ENCODE data around the gene EVPL. TPM values are rescaled to one million over a fixed set of nuclear protein-coding genes. Genes with fewer than 3 reads are reported as not detected.
A peak's percentile ranks its signal among the peaks of the same experiment; 100 is the strongest.

EVPL gene
- total and polyA plus RNA-seq, 2 donors (not counting 3 experiments of a cell fraction or from before 2014, with no cell fraction given) = not detected

DNA sequence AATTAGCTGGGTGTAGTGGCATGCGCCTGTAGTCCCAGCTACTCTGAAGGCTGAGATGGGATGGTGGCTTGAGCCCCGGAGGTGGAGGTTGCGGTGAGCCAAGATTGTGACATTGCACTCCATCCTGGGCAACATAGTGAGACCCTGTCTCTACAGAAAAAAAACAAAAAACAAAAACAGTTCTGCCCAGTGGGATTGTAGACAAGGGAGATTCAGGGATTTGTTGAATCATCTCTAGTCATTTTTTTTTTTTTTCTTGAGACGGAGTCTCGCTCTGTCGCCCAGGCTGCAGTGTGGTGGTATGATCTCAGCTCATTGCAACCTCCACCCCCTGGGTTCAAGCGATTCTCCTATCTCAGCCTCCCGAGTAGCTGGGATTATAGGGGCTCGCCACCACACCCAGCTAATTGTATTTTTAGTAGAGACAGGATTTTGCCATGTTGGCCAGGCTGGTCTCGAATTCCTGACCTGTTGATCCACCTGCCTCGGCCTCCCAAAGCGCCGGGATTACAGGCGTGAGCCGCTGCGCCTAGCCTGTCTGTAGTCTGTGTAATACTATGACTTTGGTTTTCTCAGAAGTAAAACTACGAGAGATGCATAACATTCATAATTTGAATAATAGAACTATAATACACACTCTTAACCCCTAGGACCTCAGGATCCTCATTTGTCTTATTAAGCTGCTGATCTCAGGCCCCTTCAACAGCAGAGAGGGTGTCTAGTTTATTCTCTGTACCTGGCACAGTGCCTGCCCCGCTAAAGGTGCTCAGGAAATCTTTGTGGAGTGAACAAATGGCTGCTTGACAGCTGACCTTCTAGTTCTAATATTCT lies 46.7 kb downstream of the EVPL start:
- peaks cover 19% of the 10 kb centered on the region for H3K4me1 ChIP-seq (ENCODE audit: control insufficient read depth, extremely low read depth, insufficient read depth, low read length)
- H3K9me3 ChIP-seq (replicated peaks; ENCODE audit: control insufficient read depth, insufficient read depth, low read length) = no peaks in the 10 kb centered on the region
- intact Hi-C loops (cut with micrococcal nuclease) (no loop called here), dilution Hi-C loops (cut with MboI; ENCODE audit: extremely low pct_ligation_motif_present, low sequenced_read_pairs) (no loop called here)
- peak overlapping the region; percentile 95 for H3K9ac ChIP-seq (replicated peaks; ENCODE audit: extremely low read depth, insufficient read depth, low read length)
- FAIRE-seq = peak; percentile 28
- H3K79me2 ChIP-seq (ENCODE audit: control insufficient read depth, insufficient read depth, low read length) = peaks cover 12% of the 10 kb centered on the region
- peak overlapping the region; percentile 57 for H2AFZ ChIP-seq (ENCODE audit: low read depth, low read length)
- no peaks in the 10 kb centered on the region for H4K20me1 ChIP-seq (replicated peaks; ENCODE audit: control insufficient read depth, extremely low read depth, insufficient read depth, low read length)
- H3K36me3 ChIP-seq (ENCODE audit: control insufficient read depth in 2 of 2, extremely low read depth in 1 of 2, insufficient read depth in 2 of 2, low read length in 2 of 2) = no peaks in the 10 kb centered on the region
- TF ChIP-seq, protein P1, sequence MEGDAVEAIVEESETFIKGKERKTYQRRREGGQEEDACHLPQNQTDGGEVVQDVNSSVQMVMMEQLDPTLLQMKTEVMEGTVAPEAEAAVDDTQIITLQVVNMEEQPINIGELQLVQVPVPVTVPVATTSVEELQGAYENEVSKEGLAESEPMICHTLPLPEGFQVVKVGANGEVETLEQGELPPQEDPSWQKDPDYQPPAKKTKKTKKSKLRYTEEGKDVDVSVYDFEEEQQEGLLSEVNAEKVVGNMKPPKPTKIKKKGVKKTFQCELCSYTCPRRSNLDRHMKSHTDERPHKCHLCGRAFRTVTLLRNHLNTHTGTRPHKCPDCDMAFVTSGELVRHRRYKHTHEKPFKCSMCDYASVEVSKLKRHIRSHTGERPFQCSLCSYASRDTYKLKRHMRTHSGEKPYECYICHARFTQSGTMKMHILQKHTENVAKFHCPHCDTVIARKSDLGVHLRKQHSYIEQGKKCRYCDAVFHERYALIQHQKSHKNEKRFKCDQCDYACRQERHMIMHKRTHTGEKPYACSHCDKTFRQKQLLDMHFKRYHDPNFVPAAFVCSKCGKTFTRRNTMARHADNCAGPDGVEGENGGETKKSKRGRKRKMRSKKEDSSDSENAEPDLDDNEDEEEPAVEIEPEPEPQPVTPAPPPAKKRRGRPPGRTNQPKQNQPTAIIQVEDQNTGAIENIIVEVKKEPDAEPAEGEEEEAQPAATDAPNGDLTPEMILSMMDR (IDR thresholded peaks at IDR 0.05; ENCODE audit: extremely low read depth in 1 of 2, insufficient read depth in 1 of 2, low read depth in 1 of 2, low read length in 2 of 2) = no peak
- TF ChIP-seq POLR2A (IDR thresholded peaks at IDR 0.05; ENCODE audit: low read depth, low read length) = no peak
- no peak for TF ChIP-seq POLR2AphosphoS5 (IDR thresholded peaks at IDR 0.05; ENCODE audit: insufficient read depth, low read depth, low read length)
- TF ChIP-seq GATA2 (IDR thresholded peaks at IDR 0.05; ENCODE audit: insufficient read depth, insufficient read length, low read depth, low read length) = no peak
- TF ChIP-seq MYC (IDR thresholded peaks at IDR 0.05; ENCODE audit: low read depth, low read length) = no peak
- TF ChIP-seq, protein P2, sequence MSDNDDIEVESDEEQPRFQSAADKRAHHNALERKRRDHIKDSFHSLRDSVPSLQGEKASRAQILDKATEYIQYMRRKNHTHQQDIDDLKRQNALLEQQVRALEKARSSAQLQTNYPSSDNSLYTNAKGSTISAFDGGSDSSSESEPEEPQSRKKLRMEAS (IDR thresholded peaks at IDR 0.05; ENCODE audit: insufficient read depth, insufficient read length) = no peak
- TF ChIP-seq JUN (IDR thresholded peaks at IDR 0.05; ENCODE audit: borderline replicate concordance, insufficient read depth, insufficient read length, low read depth) = no peak
- TF ChIP-seq FOS (IDR thresholded peaks at IDR 0.05; ENCODE audit: borderline replicate concordance, insufficient read depth, low read length) = no peak
- TF ChIP-seq EZH2 (IDR thresholded peaks at IDR 0.05; ENCODE audit: borderline replicate concordance, low read depth, low read length, severe bottlenecking) = no peak
- ChIA-PET CTCF (interaction anchor here (1.0 kb wide), 1 partner anchor 31 kb away, joined by 3 read pairs; no protein-coding TSS in a partner anchor), POLR2A (interaction anchor here (0.7 kb wide), 2 partner anchors 17 to 403 kb away, joined by 3 to 4 read pairs; no protein-coding TSS in a partner anchor)
- H3K4me2 ChIP-seq (ENCODE audit: insufficient read depth, low read length) = peak overlapping the region; percentile 52
- no peak for DNase-seq (ENCODE audit: low read depth, low spot score)
- no TSS peak for BruUV-seq (replicated peaks)
- peak overlapping the region in 2 of 3 experiments; percentile 70 to 77 for H3K4me3 ChIP-seq (replicated peaks in 1 of 3; ENCODE audit: insufficient read depth in 1 of 3, low read depth in 1 of 3, low read length in 3 of 3)
- H3K27ac ChIP-seq (ENCODE audit: insufficient read depth, low read depth, low read length) = peak overlapping the region; percentile 94
- H3K9me1 ChIP-seq (replicated peaks; ENCODE audit: control insufficient read depth, extremely low read depth, insufficient read depth, low read length) = no peaks in the 10 kb centered on the region
- H3K27me3 ChIP-seq (ENCODE audit: control insufficient read depth in 2 of 2, insufficient read depth in 2 of 2, low read length in 2 of 2) = no peaks in the 10 kb centered on the region
